ENCODE measurements around the gene PCNX2. TPM values are rescaled to one million over a fixed set of nuclear protein-coding genes. Genes with fewer than 3 reads are reported as not detected.
"Not testable (repeated sequence)": the region's sequence is repeated elsewhere in the genome, so short reads cannot be mapped to it uniquely, and the experiment has no call there.

Gene PCNX2
- polyA plus RNA-seq, 3 donors = 1.6 to 2.1 (median 1.8) TPM

DNA sequence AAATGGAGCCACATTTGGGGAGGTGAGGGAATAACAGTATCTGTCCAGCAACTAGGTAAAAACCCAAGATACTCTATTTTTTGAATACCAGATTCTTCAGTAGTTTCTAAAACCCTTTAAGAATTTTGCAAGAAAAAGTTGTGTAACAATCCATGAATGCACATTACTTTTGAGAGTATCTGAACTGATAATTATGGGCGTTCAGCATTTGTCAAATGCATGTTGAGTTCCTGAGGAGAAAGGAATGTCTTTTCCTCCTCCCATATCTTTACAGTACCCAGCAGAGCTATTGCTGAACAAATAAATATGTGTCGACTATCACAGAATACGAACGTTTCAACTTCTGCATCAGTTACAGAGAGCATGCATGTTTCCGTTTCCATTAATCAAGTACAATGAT is 104.5 kb downstream of the PCNX2 start:
- no peak overlapping the region for H3K27ac ChIP-seq (ENCODE audit: low read depth, low read length)
- WGBS, 3 donors = 74 to 79% (median 77%) methylated on average over 5 of the region's 5 CpGs

DNA sequence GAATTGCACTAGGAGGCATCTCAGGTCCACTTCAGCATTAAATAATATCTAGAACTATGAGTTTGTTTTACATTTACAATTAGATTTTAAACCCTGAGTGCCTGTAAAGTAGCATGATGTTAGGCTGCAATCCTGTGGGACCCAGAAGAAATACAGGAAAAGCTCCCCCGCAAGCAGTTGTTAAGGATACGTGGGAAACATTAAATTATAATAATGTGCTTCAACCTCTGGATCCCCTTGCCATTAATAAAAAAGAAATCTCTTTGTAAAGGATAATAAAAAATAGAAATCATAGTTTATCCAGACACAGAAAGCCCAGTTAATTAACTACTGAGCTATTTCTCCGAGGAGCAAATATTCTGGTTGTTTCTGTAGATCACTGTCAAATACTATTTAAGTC is 106.0 kb downstream of the PCNX2 start:
- H3K27ac ChIP-seq (ENCODE audit: low read depth, low read length) = no peak overlapping the region
- 76 to 87% (median 86%) methylated on average over 3 of the region's 3 CpGs for WGBS, 3 donors

DNA sequence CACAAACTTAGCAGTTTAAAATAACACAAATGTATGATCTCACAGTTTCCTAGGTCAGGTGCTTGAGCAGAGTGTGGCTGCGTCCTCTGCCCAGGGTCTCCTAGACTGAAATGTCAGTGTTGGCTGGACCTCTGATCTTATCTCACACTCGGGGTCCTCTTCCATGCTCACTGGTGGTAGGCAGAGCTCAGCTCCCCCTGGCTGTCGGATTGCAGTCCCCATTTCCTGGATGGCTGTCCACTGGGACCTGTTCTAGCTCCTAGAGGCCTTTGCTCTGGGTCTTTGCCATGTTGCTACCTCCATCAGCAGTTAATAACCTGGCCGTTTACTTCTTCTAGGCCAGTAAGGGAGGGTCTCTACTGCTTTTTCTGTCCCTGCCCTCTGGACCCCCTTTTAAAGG is 107.5 kb downstream of the PCNX2 start:
- WGBS, 3 donors = 83 to 92% (median 90%) methylated on average over 4 of the region's 4 CpGs
- no peak overlapping the region for H3K27ac ChIP-seq (ENCODE audit: low read depth, low read length)

DNA sequence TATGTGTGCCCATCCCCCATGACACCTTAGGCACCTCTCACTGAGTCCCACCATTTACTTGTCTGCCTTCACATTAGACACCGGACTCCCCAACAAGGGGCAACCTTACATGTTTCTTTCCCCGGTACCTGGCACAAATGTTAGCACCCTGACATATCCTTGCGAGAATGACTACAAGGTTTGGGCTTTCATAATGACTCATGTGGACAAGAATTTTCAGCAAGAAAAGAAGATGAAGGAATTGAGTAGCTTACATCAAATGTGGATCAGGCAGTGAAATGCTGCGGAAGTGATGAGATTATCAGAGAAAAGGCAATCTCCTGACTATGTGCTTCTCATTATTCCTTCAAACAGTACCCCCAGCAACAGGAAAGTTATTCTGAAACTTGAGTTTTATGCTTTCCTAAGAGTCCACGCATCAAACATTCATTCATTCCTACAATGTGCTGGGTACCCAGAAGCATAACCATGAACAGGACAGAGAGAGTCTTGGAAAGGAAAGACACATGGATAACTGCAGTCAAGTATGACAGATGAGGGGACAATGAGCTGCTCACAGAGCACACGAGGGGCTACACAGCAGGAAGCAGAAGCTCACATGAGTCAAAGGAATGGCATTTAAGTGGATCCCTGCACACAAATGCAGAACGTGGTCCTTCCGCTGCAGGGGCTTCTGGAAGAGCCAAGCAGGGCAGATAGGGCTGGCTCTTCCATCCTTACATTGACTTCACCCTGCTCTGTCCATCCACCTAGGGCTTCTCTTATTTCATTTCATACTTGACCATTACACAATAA is 112.1 kb downstream of the PCNX2 start:
- 85 to 89% (median 85%) methylated on average over 8 of the region's 8 CpGs for WGBS, 3 donors

DNA sequence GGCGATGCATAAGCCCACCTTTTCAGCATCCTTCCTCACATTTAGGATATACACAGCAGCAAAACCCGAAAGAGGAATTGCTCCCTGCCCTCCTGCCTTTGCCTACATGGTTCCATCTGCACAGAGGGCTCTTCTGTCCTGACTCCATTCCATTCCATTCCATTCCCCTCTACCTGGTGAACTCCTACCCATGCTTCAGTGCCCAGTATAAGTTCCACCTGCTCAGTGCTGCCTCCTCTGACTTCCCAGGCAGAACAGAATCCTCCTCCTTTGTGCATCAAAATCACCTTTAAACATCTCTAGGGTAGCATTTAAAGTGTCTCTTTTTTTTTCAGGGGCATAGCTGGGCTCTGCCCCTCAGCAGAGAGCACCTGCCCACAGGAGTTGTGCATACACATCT is 112.9 kb downstream of the PCNX2 start:
- H3K27ac ChIP-seq (ENCODE audit: low read depth, low read length) = no peak overlapping the region
- WGBS, 3 donors = 92 to 100% (median 96%) methylated on average over 2 of the region's 2 CpGs

More for the DNA sequence above, 112.1 kb downstream of the PCNX2 start:
- no peak overlapping the region for H3K27ac ChIP-seq (ENCODE audit: low read depth, low read length)

DNA sequence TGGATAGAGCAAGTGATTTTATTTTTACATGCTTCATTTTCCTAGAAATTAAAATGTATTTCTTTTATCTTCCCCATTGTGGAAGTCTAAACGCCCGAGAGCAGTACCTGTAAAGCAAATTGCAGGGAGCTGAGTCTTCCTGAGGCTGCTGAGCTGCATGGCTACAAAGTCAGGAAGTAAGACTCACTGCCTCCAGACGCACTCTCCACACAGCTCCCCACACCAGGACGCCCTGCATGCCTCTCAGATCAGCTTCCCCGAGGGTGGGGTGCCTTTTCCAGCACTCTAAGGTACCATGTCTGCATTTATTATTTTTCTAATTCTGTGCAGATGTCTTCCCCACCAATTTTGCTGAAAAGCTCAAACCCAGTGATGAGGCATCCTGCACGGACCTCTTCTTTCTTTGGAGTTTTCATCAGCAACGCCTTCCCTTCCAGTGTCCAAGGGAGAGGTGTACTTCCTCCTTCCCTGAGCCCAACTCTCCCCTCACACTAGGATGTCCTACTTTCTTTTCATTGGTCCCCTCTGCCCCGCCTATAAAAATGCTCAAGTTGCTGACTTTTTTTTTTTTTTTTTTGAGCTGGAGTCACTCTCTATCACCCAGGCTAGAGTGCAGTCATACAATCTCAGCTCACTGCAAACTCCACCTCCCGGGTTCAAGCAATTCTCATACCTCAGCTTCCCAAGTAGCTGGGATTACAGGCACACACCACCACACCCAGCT is 114.7 kb downstream of the PCNX2 start:
- 88 to 92% (median 88%) methylated on average over 9 of the region's 9 CpGs for WGBS, 3 donors

DNA sequence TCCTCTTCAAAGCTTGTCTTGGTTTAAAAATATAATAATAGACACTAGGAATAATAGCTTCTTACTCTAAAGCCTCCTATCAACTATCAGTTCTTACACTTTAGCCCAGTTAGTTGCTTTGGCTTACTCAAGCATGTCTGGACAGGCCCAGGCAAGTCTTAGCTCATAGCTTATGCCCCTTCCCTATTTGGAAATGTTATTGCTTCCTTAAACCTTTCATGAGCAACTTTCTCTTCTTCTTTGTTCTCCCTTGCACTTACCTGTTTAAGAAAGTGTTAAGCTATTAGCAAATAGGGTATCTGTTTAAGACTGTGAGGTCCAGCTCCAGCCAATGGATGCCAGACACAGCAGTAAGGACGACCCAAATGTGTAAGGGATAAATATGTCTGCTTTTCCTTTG is 115.9 kb downstream of the PCNX2 start:
- 81 to 88% (median 82%) methylated on average over 1 of the region's 1 CpG for WGBS, 3 donors
- H3K27ac ChIP-seq (ENCODE audit: low read depth, low read length) = not testable (repeated sequence)

More for the DNA sequence above, 114.7 kb downstream of the PCNX2 start:
- no peak overlapping the region for H3K27ac ChIP-seq (ENCODE audit: low read depth, low read length)

DNA sequence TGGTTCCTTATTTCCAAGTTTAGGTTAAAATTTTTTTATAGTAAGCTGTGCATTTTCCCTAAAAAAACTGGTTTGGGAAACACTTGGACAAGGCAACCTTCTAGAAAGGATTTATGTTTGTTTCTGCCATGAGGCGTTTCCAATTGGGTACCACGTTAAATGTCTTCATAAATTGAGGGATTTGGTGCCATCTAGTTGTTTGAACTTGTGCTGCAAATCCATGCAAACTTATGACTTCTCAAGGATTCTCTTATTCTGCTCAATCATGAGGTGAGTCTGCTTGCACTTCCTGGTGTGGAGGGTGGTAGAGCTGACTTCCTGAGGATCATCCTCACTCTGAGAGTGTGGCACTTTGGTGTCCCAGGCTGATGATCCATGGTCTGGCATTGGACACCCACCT is 123.3 kb downstream of the PCNX2 start:
- 54 to 60% (median 56%) methylated on average over 2 of the region's 2 CpGs for WGBS, 3 donors
- no peak overlapping the region for H3K27ac ChIP-seq (ENCODE audit: low read depth, low read length)

DNA sequence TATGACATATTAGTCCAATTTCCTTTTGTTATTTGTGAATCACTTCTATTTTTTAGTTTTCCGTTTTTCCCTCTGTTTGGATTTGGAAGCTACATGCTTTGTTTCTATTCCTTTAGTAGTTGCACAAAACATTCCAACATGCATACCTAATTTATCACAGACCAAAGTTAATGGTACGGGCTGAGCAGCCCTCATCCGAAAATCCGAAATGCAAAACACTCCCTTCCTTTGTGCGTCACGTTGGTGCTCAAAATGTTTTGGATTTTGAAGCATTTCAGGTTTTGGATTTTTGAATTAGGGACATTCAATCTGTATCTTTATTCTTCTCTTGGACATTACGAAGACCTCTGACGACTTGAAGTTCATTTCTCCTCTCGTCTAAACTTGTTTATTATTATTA is 124.8 kb downstream of the PCNX2 start:
- H3K27ac ChIP-seq (ENCODE audit: low read depth, low read length) = no peak overlapping the region
- 94 to 97% (median 95%) methylated on average over 9 of the region's 9 CpGs for WGBS, 3 donors

DNA sequence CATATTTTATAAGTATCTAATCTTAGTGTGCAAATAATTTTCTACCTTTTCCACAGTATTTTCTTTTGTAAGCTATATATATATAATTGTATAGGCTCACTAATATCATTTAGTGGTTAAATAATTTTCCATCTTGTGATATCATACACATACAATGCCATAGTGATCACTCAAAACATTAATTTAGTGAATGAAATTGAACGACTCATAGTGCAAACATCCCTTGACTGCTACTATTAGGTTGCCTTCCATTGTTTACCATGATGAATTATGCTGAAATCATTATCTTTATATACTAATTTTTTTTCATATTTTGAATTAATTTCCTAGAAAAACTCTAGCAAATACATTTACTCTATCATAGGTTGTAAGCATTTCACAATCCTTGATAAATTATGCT is 127.1 kb downstream of the PCNX2 start:
- H3K27ac ChIP-seq (ENCODE audit: low read depth, low read length) = no peak overlapping the region
- WGBS, 3 donors = 72 to 87% (median 78%) methylated on average over 1 of the region's 1 CpG

DNA sequence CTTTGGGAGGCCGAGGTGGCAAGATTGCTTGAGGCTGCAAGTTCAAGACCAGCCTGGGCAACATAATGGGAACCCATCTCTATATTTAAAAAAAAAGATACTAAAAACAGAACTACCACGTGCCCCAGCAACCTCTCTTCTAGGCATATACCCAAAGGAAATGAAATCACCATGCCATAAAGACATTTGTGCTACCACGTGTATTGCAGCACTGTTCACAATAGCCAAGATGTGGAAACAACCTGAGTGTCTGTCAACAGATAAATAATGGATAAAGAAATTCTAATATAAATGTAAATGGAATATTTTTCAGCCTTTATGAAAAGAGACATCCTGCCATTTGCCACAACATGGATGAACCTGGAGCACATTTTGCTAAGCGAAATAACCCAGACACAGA is 128.6 kb downstream of the PCNX2 start:
- 66 to 87% (median 71%) methylated on average over 4 of the region's 4 CpGs for WGBS, 3 donors
- no peak overlapping the region for H3K27ac ChIP-seq (ENCODE audit: low read depth, low read length)

DNA sequence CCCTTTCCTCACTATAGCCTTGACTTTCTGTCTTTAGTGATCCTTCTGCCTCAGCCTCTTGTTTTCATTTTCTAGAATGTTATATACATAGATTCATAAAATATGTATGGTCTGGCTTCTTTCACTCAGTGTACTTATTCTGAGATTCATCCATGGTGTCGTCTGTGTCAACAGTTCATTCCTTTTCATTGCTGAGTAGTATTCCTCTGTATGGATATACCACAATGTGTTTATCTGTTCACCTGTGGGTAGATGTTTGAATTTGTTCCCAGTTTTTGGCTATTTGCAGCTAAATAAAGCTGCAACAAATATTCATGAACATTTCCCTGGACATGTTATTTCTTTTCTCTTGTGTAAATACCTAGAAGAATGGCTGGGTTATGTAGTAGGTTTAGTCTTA is 131.8 kb downstream of the PCNX2 start:
- 91 to 100% (median 97%) methylated on average over 1 of the region's 1 CpG for WGBS, 3 donors
- no peak overlapping the region for H3K27ac ChIP-seq (ENCODE audit: low read depth, low read length)

DNA sequence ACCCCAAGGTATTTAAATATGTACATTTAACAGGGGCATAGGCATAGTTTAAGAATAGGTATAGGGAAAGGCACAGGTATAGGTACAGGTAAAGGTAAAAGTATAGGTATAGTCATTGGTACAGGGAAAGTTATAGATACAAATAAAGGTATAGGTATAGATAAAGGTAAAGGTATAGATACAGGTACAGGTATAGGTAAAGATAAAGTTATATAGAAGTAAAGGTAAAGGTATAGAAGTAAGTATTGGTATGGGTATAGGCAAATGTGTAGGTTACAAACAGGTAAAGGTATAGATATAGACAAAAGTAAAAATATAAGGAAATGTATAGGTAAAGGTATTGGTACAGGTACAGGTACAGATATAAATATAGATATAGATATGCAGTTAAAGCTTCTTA is 137.2 kb downstream of the PCNX2 start:
- H3K27ac ChIP-seq (ENCODE audit: low read depth, low read length) = no peak overlapping the region

DNA sequence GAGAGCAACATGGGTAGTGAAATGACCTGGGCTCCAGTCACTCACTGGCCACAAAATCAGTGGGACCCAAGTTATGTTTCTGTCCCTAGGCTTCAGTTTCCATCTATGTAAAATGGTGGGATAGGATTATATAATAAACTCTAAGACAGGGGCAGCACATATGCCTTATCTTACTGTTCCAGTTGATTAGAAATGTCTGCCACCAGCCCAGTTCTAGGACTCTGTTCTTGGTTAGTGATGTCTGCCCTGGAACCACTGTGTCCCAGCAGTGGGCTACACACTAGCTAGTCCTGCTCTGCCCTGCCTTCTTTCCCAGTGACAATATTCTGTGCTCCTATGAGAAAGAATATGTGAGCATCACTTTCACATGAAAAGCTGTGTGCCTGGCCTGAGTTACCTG is 138.3 kb downstream of the PCNX2 start:
- no peak overlapping the region for H3K27ac ChIP-seq (ENCODE audit: low read depth, low read length)

DNA sequence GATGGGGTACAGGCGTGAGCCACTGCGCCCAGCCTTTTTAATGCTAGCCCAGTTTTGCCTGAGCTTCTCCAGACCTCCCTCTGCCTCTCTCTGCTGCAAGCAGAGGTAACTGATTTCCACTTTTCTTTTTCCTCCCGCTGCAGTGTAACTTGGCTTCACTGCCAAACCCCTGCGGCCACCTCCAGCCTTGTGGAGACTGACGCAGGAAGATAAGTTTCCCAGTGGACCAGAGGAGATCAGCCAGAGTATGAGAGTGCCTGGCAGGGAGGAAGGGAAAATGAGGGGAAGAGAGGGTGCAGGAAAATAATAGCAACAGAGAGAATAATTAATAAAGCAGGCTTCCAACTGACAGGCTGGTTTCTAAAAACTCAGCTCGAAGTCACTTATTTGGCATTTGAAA is 143.7 kb downstream of the PCNX2 start:
- 66 to 89% (median 66%) methylated on average over 6 of the region's 6 CpGs for WGBS, 3 donors

DNA sequence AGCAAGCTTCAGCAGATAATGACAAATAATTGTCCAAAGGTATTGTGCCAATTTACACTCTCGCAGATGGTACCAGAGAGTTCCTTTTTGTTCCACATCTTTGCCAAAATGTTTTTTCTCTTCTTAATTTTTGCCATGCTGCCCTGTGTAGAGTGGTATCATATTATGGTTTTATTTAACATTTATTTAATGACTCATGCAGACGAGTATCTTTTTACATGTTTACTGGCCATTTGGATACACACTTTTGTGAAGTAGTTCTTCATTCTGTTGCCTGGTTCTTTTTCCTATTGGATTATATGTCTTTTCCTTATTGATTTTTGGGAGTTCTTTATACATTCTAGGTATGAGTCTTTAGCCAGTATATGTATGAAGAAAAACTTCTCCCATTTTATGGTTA is 151.1 kb downstream of the PCNX2 start:
- no peak overlapping the region for H3K27ac ChIP-seq (ENCODE audit: low read depth, low read length)
- 87 to 93% (median 88%) methylated on average over 2 of the region's 2 CpGs for WGBS, 3 donors

More for the DNA sequence above, 143.7 kb downstream of the PCNX2 start:
- no peak overlapping the region for H3K27ac ChIP-seq (ENCODE audit: low read depth, low read length)

DNA sequence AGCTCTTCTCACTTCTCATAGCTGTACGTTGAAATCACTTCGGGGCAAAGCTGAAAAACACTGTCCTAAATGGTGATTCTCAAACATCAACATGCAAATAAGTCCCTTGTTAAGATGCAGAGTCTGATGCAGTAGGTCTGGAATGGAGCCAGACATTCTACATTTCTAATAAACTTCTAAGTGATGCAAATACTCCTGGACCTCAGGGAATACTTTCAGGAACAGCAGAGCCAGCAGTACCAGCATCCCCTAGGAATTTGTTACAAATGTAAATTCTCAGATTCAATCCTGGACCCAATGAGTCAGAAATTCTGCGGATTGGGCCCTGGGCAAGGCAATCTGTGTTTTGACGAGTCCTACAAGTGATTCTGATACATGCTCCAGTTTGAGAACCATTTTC is 152.3 kb downstream of the PCNX2 start:
- no peak overlapping the region for H3K27ac ChIP-seq (ENCODE audit: low read depth, low read length)
- 85 to 92% (median 88%) methylated on average over 4 of the region's 4 CpGs for WGBS, 3 donors

DNA sequence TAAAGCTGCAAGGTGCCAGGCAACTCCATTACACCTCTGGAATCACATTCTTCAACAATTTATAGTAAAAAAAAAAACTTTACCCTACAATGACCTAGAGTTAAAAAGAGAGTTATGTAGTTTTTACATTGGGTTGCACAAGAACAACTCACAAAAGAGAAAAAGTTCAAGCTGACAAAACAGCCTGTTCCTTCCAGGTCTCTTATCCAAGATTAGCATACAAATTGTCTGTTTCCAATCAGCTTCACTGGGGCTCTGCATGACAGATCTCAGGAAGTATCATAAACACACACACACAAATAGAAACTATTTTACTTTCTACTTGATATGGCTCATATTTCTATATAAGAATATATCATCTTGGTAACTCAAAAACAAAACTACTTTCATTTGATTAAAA is 154.6 kb downstream of the PCNX2 start:
- H3K27ac ChIP-seq (ENCODE audit: low read depth, low read length) = no peak overlapping the region

DNA sequence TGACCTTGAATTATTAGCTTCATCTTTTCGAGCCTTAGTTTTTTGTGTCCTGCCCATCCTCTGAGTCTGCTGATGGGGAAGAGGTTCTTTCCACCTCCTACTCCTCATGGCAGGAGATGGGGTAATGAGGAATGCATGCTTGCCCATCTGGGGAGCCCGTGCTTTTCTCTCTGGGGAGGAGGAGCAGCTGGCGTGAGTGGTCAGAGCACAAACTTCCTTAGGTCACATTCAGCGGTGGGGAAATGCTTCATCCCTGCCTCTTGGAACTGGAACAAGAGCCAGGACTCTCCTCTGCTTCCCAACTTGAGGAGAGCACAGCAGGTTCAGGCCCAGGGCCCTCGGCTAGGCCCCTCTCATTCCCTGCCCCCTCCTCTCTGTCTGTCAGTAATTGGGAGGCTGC is 155.0 kb downstream of the PCNX2 start:
- 66 to 91% (median 76%) methylated on average over 5 of the region's 5 CpGs for WGBS, 3 donors
- no peak overlapping the region for H3K27ac ChIP-seq (ENCODE audit: low read depth, low read length)
